ENCODE data around the gene SBF2.

Gene SBF2

GRCh38 chr11:10328314-10329098 lies 34.5 kb upstream of the SBF2 start:
- TF ChIP-seq, protein P1, sequence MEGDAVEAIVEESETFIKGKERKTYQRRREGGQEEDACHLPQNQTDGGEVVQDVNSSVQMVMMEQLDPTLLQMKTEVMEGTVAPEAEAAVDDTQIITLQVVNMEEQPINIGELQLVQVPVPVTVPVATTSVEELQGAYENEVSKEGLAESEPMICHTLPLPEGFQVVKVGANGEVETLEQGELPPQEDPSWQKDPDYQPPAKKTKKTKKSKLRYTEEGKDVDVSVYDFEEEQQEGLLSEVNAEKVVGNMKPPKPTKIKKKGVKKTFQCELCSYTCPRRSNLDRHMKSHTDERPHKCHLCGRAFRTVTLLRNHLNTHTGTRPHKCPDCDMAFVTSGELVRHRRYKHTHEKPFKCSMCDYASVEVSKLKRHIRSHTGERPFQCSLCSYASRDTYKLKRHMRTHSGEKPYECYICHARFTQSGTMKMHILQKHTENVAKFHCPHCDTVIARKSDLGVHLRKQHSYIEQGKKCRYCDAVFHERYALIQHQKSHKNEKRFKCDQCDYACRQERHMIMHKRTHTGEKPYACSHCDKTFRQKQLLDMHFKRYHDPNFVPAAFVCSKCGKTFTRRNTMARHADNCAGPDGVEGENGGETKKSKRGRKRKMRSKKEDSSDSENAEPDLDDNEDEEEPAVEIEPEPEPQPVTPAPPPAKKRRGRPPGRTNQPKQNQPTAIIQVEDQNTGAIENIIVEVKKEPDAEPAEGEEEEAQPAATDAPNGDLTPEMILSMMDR (conservative IDR thresholded peaks at IDR 0.05): no peak
- peak overlapping the region; percentile 10; the same call in 1 of the 2 replicates for H3K27ac ChIP-seq

GRCh38 chr11:10327254-10327653 lies 33.2 kb upstream of the SBF2 start:
- H3K27ac ChIP-seq: no peak overlapping the region; the same call in 1 of the 2 replicates

GRCh38 chr11:10326012-10326964 lies 32.3 kb upstream of the SBF2 start:
- TF ChIP-seq, protein P1 (conservative IDR thresholded peaks at IDR 0.05): no peak
- H3K27ac ChIP-seq: no peak overlapping the region; the same call in 1 of the 2 replicates

More at GRCh38 chr11:10327254-10327653, 33.2 kb upstream of the SBF2 start:
- TF ChIP-seq, protein P1 (conservative IDR thresholded peaks at IDR 0.05): no peak

DNA sequence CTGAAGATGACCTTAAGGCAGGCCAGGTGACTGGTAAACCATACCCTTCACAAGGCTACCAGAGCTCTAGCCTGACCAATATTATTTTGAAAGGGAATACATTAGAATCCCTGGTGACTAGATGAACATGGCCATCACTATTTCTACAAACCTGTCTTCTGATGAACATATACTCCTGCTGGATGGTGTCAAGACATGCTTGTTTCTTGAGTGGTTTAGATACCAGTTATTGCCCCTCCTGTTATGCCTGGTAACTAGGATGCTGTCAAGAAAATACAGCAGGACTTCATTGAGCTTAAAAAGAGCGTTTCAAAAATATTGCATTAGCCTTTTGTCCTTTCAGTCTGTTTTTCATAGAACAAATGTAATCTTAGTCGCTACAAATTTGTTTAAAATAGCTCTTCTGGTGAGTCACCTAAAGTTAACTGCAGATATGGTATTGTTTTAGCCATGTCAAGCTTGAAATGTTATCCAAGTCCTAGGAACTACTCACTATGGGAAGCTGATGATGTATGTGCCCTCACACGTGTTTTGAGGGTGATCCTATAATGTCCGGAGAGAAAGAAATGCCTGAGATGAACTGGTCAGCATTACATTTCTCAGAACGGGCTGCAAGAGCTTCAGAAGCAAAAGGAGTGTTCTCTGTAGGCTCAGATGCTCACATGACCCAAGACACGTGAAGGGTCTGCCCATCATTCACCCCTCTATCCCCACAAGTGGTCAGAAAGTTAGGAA lies 31.4 kb upstream of the SBF2 start:
- TF ChIP-seq, protein P1 (conservative IDR thresholded peaks at IDR 0.05): no peak

DNA sequence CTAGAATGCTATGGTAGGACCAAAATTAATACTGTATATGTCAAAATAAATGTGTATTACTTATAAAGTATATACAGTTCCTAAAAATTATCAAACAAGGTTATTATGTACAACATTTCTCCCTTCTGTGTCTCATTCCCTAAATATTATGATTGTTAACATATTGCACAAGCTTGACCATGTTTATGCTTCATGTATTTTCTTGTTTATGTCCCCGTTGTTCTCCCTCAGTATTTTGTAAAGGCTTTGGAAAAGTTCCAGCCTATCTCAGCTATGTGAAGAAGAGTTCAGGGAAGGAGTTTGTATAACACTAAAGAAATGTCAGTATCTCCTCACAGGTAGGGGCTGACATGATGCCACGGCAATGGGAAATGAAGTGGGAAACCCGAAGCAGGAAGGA lies 30.5 kb upstream of the SBF2 start:
- TF ChIP-seq, protein P1 (conservative IDR thresholded peaks at IDR 0.05): no peak
- no peak overlapping the region for H3K27ac ChIP-seq

More for the DNA sequence above, 31.4 kb upstream of the SBF2 start:
- no peak overlapping the region for H3K27ac ChIP-seq

- TF ChIP-seq, protein P1 (conservative IDR thresholded peaks at IDR 0.05): no peak
- H3K27ac ChIP-seq: peak overlapping the region; percentile 42; the same call in 1 of the 2 replicates
Measured at GRCh38 chr11:10323793-10324170, 29.8 kb upstream of the SBF2 start.
